HL-60/S4 (cell line): ENCODE results near the gene USP9X.
"Not testable (repeated sequence)": the region's sequence is repeated elsewhere in the genome, so short reads cannot be mapped to it uniquely, and the experiment has no call there.

Source experiments
- in situ Hi-C: fragments of 300-500 bp; cut with MboI; formaldehyde crosslinking; loops from 2 replicates; pipeline ENCODE4 v1.14.3; 2022; ENCODE audit warnings: low sequenced_read_pairs

Gene USP9X

GRCh38 chrX:41122664-41123257 is 37.5 kb downstream of the USP9X start:
- in situ Hi-C loops: no loop called here

GRCh38 chrX:41127477-41128192 is 42.4 kb downstream of the USP9X start:
- in situ Hi-C loops: no loop called here

DNA sequence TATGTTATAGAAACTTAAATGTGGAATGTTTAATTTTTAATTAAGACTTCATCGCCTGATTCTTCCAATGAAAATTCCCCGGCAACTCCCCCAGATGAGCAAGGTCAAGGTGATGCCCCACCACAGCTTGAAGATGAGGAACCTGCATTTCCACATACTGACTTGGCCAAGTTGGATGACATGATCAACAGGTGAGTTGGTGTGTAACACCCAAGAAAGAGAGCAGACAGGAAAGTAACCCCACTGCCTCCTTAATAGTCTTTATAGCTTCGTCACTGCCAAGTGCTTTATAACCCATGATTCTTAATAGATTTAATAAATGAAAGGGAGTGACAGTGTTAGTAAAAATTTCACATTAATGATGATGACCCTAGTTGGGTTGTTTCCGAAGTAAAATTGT is 43.7 kb downstream of the USP9X start:
- in situ Hi-C loops: no loop called here

DNA sequence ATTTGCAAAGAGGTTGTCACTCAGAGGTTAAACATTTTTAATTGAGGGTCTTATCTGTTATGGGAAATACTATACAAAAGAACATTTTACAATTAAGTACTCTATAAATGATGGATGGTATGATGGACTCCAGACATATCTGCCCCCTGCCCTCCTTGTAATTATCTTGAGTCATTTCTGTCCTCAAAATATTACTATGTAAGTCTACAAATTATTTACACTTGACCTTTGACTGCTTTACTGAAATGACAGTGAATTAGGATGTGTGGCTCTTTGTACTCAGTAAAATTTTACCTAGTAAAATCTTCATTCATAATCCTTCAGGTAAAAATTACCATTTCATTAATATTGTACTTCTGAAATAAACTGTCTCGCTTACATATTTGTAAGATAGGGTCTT is 46.5 kb downstream of the USP9X start:
- in situ Hi-C loops: no loop called here

GRCh38 chrX:41133551-41133950 is 48.3 kb downstream of the USP9X start:
- in situ Hi-C loops: no loop called here

DNA sequence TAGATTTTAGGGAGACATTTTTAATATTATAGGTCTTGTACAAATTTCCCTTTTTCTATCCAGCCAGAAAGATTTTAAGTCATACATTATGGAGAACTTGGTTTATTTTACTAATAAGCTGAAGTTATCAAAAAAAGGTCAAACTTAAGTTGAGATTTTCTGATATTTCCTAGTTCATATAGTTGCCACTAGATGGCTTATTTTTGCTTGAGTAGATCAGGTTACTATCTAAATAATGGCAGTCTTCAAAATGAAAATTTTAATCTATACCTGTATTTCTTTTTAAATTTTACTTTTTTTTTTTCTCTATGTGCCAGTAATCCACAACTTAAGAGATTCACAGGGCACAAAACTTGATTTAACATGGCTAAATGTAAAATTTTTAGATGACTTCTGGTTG is 52.3 kb downstream of the USP9X start:
- in situ Hi-C loops: no loop called here

- in situ Hi-C loops: no loop called here
Measured at GRCh38 chrX:41142130-41142910, 57.1 kb downstream of the USP9X start.

- in situ Hi-C loops: no loop called here
Measured at GRCh38 chrX:41144873-41145272, 59.6 kb downstream of the USP9X start.

DNA sequence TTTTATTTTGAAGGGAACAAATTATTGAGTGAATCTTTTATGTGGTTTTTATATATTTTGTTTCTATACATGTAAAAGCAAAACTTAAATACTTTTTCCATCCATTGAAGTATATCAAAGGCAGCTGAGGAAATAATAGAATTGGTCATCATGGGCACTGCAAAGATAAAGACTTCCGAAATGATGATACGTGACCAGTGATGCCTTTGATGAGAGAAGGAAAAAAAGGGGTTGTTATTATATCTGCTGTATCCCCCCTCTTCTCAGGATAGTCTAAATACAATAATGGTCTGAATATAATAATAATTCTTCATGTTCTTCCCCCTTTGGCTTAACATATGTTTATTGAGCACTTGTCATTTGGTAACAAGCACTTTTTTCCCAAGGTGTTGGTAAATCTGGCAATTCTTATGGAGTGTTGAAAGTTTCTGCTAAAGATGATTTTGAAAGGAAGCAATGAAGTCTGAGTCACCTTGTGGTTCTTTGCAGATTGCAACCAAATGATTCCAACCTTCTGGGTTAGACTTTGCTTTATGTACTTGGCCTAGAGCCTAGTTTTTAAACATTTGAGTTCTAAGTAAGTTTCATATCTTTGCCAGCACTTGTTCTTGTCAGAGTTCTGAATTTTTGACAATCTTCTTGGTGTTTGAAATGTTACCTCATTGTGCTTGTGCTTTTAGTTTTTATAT is 60.8 kb downstream of the USP9X start:
- in situ Hi-C loops: no loop called here

GRCh38 chrX:41148553-41148952 is 63.3 kb downstream of the USP9X start:
- in situ Hi-C loops: no loop called here

DNA sequence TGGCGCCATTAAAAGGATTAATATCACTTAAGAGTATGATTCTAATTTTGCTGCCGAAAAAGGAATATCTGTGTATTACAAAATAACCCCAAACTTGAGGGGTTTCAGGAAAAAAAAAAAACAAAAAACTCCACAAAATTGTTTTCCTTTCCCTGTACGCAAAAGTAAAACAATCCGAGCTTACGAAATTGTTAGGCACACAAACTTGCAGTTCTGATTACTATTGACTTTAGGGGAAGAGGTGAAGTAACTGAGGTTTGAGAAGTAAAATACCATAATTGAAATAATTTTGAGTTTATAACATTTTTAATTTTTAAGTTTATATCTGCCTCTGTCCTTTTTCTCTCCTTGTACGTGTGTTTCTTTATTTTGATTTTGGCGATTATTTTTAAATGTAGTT is 64.8 kb downstream of the USP9X start:
- in situ Hi-C loops: no loop called here

DNA sequence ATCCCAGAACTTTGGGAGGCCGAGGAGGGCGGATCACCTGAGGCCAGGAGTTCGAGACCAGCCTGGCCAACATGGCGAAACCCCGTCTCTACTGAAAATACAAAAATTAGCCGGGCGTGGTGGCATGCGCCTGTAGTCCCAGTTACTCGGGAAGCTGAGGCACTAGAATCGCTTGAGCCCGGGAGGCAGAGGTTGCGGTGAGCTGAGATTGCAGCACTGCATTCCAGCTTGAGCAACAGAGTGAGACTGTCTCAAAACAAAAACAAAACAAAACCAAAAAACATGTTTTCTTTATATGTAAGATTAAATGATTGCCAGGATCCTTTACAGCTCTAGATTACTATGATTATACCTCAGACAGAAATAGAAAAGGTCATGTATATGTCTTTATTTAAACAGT is 66.5 kb downstream of the USP9X start:
- in situ Hi-C loops: not testable (repeated sequence)

DNA sequence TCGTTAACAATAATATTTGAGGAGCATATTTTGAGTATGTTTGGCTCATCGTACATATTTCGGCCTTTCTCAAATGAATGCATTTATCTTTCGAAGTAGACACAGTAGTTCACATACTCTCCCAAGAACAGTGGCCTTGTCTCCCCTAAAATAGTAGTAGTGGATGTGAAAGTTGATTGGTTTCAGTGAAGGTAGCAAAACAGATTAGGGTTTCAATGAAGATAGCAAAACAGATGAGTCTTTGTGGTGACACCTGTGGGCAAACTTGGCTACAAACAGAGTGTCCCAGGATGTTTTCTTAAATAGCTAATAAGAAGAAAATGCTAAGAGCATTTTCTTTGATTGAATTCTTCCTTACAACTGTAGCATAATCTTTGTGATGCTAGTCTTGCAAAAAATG is 67.0 kb downstream of the USP9X start:
- in situ Hi-C loops: no loop called here

DNA sequence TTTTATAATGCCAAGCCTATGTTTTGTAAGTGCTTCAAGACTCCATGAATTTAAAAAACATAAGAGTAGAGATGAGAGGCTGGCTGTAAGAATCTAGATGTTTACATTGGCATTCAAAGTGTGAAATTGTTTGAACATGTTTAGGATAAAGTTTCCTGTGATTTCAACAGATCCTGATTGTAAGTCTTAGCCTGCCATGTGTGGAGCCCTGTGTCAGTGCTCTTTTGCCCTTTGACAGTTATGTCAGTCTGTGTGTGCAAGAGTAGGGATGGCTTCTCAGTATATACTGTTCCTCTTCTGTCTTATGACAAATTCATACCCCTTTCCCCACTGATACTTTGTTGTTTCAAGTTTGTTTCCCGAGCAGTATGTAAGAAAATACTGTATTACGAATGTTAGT is 68.2 kb downstream of the USP9X start:
- in situ Hi-C loops: no loop called here

DNA sequence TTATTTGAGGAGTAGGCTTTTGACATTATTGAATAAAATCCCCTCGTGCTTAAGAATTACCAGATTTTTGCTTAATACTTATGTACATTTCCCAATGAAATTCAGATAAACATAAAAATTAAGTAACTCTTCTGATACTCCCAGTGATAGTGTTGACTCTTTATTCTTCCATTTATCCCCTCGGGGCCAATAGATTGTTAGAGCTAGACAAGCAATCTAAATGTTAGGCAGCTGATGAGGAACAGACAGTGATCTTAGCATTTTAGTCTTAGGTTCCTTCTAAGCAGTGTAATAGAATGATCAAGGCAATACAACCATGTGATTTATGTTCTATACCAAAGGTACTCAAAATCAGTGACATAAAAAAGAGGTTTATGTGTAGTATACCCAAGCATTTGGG is 68.7 kb downstream of the USP9X start:
- in situ Hi-C loops: no loop called here

GRCh38 chrX:41164449-41164848 is 79.2 kb downstream of the USP9X start:
- in situ Hi-C loops: no loop called here

DNA sequence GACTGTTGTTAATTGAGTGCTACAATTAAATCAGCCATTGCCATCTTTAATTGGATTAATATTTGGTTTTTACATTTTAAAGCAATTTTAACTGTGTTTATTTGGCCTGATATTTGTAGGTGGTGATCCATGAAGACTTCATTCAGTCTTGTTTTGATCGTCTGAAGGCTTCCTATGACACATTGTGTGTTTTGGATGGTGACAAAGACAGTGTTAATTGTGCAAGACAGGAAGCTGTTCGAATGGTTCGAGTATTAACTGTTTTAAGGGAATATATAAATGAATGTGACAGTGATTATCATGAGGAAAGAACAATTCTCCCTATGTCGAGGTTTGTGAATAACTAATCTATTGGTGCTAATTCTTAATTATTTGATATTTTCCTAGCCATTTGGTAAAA is 82.6 kb downstream of the USP9X start:
- in situ Hi-C loops: no loop called here

- in situ Hi-C loops: no loop called here
Measured at GRCh38 chrX:41176263-41176662, 91.0 kb downstream of the USP9X start.

GRCh38 chrX:41177297-41177696 is 92.1 kb downstream of the USP9X start:
- in situ Hi-C loops: no loop called here

GRCh38 chrX:41178201-41178600 is 93.0 kb downstream of the USP9X start:
- in situ Hi-C loops: no loop called here

DNA sequence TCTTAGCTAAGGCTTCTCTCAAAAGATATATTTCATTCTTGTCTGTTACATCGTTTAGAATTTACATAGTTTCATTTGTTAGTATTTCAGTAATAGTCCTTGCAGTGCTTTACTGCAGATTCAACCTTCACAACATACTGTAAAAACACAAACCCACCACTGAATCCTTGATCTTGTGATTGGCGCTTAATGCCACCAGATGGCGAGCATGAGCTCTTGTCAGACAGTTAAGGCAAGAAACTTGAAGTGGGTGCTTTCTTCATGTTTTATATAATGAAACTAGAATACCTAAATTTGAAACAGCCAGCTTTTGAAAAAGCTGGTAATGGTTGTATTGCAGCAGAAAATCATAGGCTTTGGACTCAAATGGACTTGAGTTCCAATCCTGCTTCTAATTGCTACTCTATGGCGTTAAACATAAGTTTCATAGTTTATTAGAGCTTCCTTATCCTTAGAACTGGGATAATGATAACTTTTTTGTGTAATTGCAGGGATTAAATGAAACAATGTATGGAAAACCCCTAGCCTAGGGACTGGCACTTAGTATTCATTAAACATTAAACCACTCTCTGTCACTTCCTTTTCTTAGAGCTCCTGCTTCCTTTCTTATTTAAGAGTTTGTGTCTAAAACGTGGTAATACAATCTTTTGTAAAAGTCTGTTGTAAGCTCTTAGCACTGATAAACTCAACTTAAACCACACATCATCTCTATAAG is 95.1 kb downstream of the USP9X start:
- in situ Hi-C loops: no loop called here
